ENCODE measurements around the gene KMT5B. TPM values are rescaled to one million over a fixed set of nuclear protein-coding genes. Genes with fewer than 3 reads are reported as not detected.

Gene KMT5B
- polyA plus RNA-seq, 3 donors = 12.2 to 22.0 (median 19.5) TPM

DNA sequence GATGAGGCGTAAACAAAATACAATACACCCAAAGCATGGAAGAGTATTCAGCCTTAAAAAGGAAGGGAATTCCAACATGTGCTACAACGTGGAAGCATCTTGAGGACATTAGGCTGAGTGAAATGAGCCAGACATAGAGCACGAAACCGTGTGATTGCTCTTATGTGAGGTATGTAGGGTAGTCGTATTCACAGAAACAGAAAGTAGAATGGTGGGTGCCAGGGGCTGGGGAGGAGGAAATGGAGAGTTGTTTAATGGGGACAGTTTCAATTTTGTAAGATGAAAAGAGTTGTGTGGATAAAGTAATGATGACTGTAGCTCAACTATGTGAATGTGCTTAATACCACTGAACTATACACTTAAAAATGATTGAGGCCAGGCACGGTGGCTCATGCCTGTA lies 10.2 kb upstream of the KMT5B start:
- Mint-ChIP-seq H3K4me1 (peaks cover 4% of the 10 kb centered on the region), H3K27me3 (ENCODE audit: low read depth in 3 of 3) (peaks cover 6 to 15% (median 7%) of the 10 kb centered on the region in 3 donors), H3K4me3 (no peak overlapping the region), H3K27ac (no peak overlapping the region), H3K36me3 (no peaks in the 10 kb centered on the region), H3K9me3 (peaks cover 3 to 20% (median 6%) of the 10 kb centered on the region in 7 donors)
- no peak overlapping the region for H3K27ac ChIP-seq (ENCODE audit: low read depth in 1 of 2, low read length in 2 of 2)
- no peak overlapping the region for H3K4me2 ChIP-seq (replicated peaks; ENCODE audit: extremely low read depth, low read length, poor library complexity, severe bottlenecking)
- WGBS (ENCODE audit: insufficient coverage) = 85% methylated on average over 4 of the region's 6 CpGs
- intact Hi-C loops (cut with micrococcal nuclease) = no loop called here
- no peak for DNase-seq
- no peak overlapping the region for H2AFZ ChIP-seq (ENCODE audit: insufficient read depth, low read depth, low read length, poor library complexity, severe bottlenecking)
- H3K9me3 ChIP-seq (replicated peaks in 1 of 2; ENCODE audit: control insufficient read depth in 1 of 2, insufficient read depth in 1 of 2, low read length in 2 of 2) = peaks cover 0 to 14% of the 10 kb centered on the region in 2 donors
- H4K20me1 ChIP-seq (ENCODE audit: insufficient read depth, low read length) = no peaks in the 10 kb centered on the region
- TF ChIP-seq, protein P1, sequence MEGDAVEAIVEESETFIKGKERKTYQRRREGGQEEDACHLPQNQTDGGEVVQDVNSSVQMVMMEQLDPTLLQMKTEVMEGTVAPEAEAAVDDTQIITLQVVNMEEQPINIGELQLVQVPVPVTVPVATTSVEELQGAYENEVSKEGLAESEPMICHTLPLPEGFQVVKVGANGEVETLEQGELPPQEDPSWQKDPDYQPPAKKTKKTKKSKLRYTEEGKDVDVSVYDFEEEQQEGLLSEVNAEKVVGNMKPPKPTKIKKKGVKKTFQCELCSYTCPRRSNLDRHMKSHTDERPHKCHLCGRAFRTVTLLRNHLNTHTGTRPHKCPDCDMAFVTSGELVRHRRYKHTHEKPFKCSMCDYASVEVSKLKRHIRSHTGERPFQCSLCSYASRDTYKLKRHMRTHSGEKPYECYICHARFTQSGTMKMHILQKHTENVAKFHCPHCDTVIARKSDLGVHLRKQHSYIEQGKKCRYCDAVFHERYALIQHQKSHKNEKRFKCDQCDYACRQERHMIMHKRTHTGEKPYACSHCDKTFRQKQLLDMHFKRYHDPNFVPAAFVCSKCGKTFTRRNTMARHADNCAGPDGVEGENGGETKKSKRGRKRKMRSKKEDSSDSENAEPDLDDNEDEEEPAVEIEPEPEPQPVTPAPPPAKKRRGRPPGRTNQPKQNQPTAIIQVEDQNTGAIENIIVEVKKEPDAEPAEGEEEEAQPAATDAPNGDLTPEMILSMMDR (IDR thresholded peaks at IDR 0.05) = no peak
- H3K79me2 ChIP-seq (ENCODE audit: insufficient read depth, low read length) = no peaks in the 10 kb centered on the region
- H3K27me3 ChIP-seq (ENCODE audit: control insufficient read depth in 2 of 2, insufficient read depth in 2 of 2, low read length in 2 of 2) = no peaks in the 10 kb centered on the region
- H3K4me1 ChIP-seq (ENCODE audit: control insufficient read depth in 1 of 2, insufficient read depth in 2 of 2, low read length in 2 of 2) = no peaks in the 10 kb centered on the region
- H3K36me3 ChIP-seq (replicated peaks in 1 of 2; ENCODE audit: control insufficient read depth in 1 of 2, insufficient read depth in 2 of 2, low read length in 2 of 2) = no peaks in the 10 kb centered on the region
- no peak overlapping the region for H3K9ac ChIP-seq (ENCODE audit: insufficient read depth, low read length, poor library complexity, severe bottlenecking)
- no peak overlapping the region for H3K4me3 ChIP-seq (replicated peaks in 1 of 3; ENCODE audit: low read depth in 2 of 3, low read length in 3 of 3)

DNA sequence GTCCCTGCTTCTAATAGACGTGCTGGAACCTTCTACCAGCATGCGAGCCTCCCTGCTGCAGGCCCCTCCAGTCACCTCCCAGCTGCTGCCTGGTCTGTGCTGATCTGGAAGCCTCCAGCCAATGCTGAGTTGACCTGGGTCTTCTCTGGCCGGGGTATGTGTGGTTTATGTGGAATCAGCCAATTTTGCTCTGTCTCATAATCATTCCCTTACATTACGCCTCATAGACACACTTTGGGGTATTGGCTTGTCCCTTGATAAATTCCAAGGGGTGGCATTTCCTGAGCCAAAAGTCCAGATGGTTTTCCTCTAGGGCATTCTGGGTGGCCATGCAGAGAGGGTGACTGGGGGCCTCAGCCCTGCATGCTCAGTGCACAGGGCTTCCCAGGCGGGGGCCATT lies 8.3 kb upstream of the KMT5B start:
- intact Hi-C loops (cut with micrococcal nuclease) = no loop called here
- Histone ChIP-seq H3K4me1 (ENCODE audit: control insufficient read depth in 1 of 2, insufficient read depth in 2 of 2, low read length in 2 of 2) (no peaks in the 10 kb centered on the region), H2AFZ (ENCODE audit: insufficient read depth, low read depth, low read length, poor library complexity, severe bottlenecking) (no peak overlapping the region), H3K9me3 (replicated peaks in 1 of 2; ENCODE audit: control insufficient read depth in 1 of 2, insufficient read depth in 1 of 2, low read length in 2 of 2) (peaks cover 0 to 10% of the 10 kb centered on the region in 2 donors), H3K4me2 (replicated peaks; ENCODE audit: extremely low read depth, low read length, poor library complexity, severe bottlenecking) (no peak overlapping the region), H3K4me3 (replicated peaks in 1 of 3; ENCODE audit: low read depth in 2 of 3, low read length in 3 of 3) (no peak overlapping the region), H3K79me2 (ENCODE audit: insufficient read depth, low read length) (no peaks in the 10 kb centered on the region), H3K27me3 (ENCODE audit: control insufficient read depth in 2 of 2, insufficient read depth in 2 of 2, low read length in 2 of 2) (no peaks in the 10 kb centered on the region), H3K27ac (ENCODE audit: low read depth in 1 of 2, low read length in 2 of 2) (no peak overlapping the region), H4K20me1 (ENCODE audit: insufficient read depth, low read length) (no peaks in the 10 kb centered on the region), H3K9ac (ENCODE audit: insufficient read depth, low read length, poor library complexity, severe bottlenecking) (no peak overlapping the region), H3K36me3 (replicated peaks in 1 of 2; ENCODE audit: control insufficient read depth in 1 of 2, insufficient read depth in 2 of 2, low read length in 2 of 2) (no peaks in the 10 kb centered on the region)
- Mint-ChIP-seq H3K36me3 (no peaks in the 10 kb centered on the region), H3K9me3 (peaks cover 0 to 7% (median 3%) of the 10 kb centered on the region in 7 donors), H3K27me3 (ENCODE audit: low read depth in 3 of 3) (peaks cover 7 to 16% (median 13%) of the 10 kb centered on the region in 3 donors), H3K27ac (no peak overlapping the region), H3K4me3 (no peak overlapping the region), H3K4me1 (peaks cover 4% of the 10 kb centered on the region)
- DNase-seq = no peak
- 100% methylated on average over 1 of the region's 5 CpGs for WGBS (ENCODE audit: insufficient coverage)
- TF ChIP-seq, protein P1 (IDR thresholded peaks at IDR 0.05) = no peak
